HEK293 (cell line): ENCODE measurements around the gene HOXC11.
A peak's percentile ranks its signal among the peaks of the same experiment; 100 is the strongest.

Source experiments
- CTCF ChIA-PET: fragments of 350-600 bp; formaldehyde crosslinking; extraction: SDS; loops from one replicate; lab custom pipeline; 2021; ENCODE audit warnings: antibody characterized with exemption; lab: Yijun Ruan, JAX
- POLR2A ChIA-PET: fragments of 300-600 bp; formaldehyde crosslinking; extraction: SDS; loops from one replicate; lab custom pipeline; 2020; ENCODE audit warnings: antibody characterized with exemption, inconsistent platforms; lab: Yijun Ruan, JAX
- H3K27ac ChIP-seq: fragments of 200-500 bp; sonication (Bioruptor generic); 2 replicates; pipeline ENCODE4 v1.5.1; 2014; ENCODE audit warnings: low read depth, low read length, control low read depth, inconsistent platforms; ENCODE audit errors: extremely low read depth
- H3K36me3 ChIP-seq, 2 experiments: fragments of 200-500 bp in 1 of 2; sonication (Bioruptor generic) in 1 of 2; 1 replicate in 1 of 2; 2 replicates in 1 of 2; pipeline ENCODE4 v1.5.1; 2014 to 2017; ENCODE audit warnings: inconsistent platforms in 2 of 2, low read length in 2 of 2; ENCODE audit not compliant: control insufficient read depth in 2 of 2, insufficient read depth in 1 of 2
- H3K4me1 ChIP-seq: fragments of 200-500 bp; sonication (Bioruptor generic); 2 replicates; pipeline ENCODE4 v1.5.1; 2014; ENCODE audit warnings: mild to moderate bottlenecking, low read length, inconsistent platforms; ENCODE audit not compliant: control insufficient read depth, insufficient read depth
- H3K4me3 ChIP-seq: 2 replicates; pipeline ENCODE4 v1.5.1; 2011; ENCODE audit warnings: low read depth, mild to moderate bottlenecking, control low read depth, low read length, moderate library complexity
- H3K9me3 ChIP-seq: fragments of 200-500 bp; sonication (Bioruptor generic); 2 replicates; pipeline ENCODE4 v1.5.1; 2014; ENCODE audit warnings: low read depth, low read length, inconsistent platforms; ENCODE audit not compliant: control insufficient read depth, insufficient read depth
- FEZF1 ChIP-seq: fragments of 450-650 bp; formaldehyde crosslinking; IDR thresholded peaks from 2 replicates; pipeline ENCODE4 v1.5.1; 2016; ENCODE audit warnings: missing biosample characterization, missing genetic modification characterization
- GLI4 ChIP-seq: fragments of 450-650 bp; formaldehyde crosslinking; IDR thresholded peaks from 2 replicates; pipeline ENCODE4 v1.5.1; 2016; ENCODE audit warnings: missing biosample characterization, missing genetic modification characterization
- KLF16 ChIP-seq: fragments of 450-650 bp; formaldehyde crosslinking; IDR thresholded peaks from 2 replicates; pipeline ENCODE4 v1.5.1; 2017; ENCODE audit warnings: missing biosample characterization, missing genetic modification characterization
- REST ChIP-seq: fragments of 450-650 bp; formaldehyde crosslinking; IDR thresholded peaks from 2 replicates; pipeline ENCODE4 v1.5.1; 2016; ENCODE audit warnings: missing biosample characterization, missing genetic modification characterization
- ZBTB44 ChIP-seq: fragments of 450-650 bp; IDR thresholded peaks from 2 replicates; pipeline ENCODE4 v1.5.1; 2018; ENCODE audit warnings: missing biosample characterization, mild to moderate bottlenecking, missing genetic modification characterization
- ZBTB8A ChIP-seq: fragments of 450-650 bp; formaldehyde crosslinking; IDR thresholded peaks from 2 replicates; pipeline ENCODE4 v1.5.1; 2016; ENCODE audit warnings: missing biosample characterization, missing genetic modification characterization
- ZNF23 ChIP-seq: fragments of 450-650 bp; formaldehyde crosslinking; IDR thresholded peaks from 2 replicates; pipeline ENCODE4 v1.5.1; 2016; ENCODE audit warnings: missing biosample characterization, missing genetic modification characterization, borderline replicate concordance
- ZNF274 ChIP-seq, 2 experiments: fragments of 200-500 bp in 1 of 2; fragments of 450-650 bp in 1 of 2; sonication (Bioruptor generic) in 1 of 2; formaldehyde crosslinking in 1 of 2; IDR thresholded peaks; 2 replicates each; pipeline versions ENCODE4 v1.5.1 to v1.6.1; 2014 to 2016; ENCODE audit warnings: borderline replicate concordance in 1 of 2, inconsistent platforms in 1 of 2, low read length in 1 of 2, missing biosample characterization in 1 of 2, missing genetic modification characterization in 1 of 2
- ZNF324 ChIP-seq: fragments of 450-650 bp; formaldehyde crosslinking; IDR thresholded peaks from 2 replicates; pipeline ENCODE4 v1.5.1; 2016; ENCODE audit warnings: missing biosample characterization, missing genetic modification characterization
- ZNF350 ChIP-seq: fragments of 450-650 bp; formaldehyde crosslinking; IDR thresholded peaks from 2 replicates; pipeline ENCODE4 v1.5.0; 2017; ENCODE audit warnings: missing biosample characterization, mild to moderate bottlenecking, missing genetic modification characterization
- ZNF404 ChIP-seq: fragments of 450-650 bp; formaldehyde crosslinking; IDR thresholded peaks from 2 replicates; pipeline ENCODE4 v1.5.1; 2017; ENCODE audit warnings: missing biosample characterization, missing genetic modification characterization
- ZNF449 ChIP-seq: fragments of 450-650 bp; formaldehyde crosslinking; IDR thresholded peaks from 2 replicates; pipeline ENCODE4 v1.5.1; 2017; ENCODE audit warnings: missing biosample characterization, mild to moderate bottlenecking, missing genetic modification characterization, moderate library complexity
- ZNF548 ChIP-seq: fragments of 450-650 bp; formaldehyde crosslinking; IDR thresholded peaks from 2 replicates; pipeline ENCODE4 v1.5.1; 2016; ENCODE audit warnings: missing biosample characterization, missing genetic modification characterization
- ZNF596 ChIP-seq: fragments of 450-650 bp; IDR thresholded peaks from 2 replicates; pipeline ENCODE4 v1.5.0; 2018; ENCODE audit warnings: missing biosample characterization, mild to moderate bottlenecking, missing genetic modification characterization, moderate library complexity
- ZNF600 ChIP-seq: fragments of 450-650 bp; formaldehyde crosslinking; IDR thresholded peaks from 2 replicates; pipeline ENCODE4 v1.5.1; 2016; ENCODE audit warnings: missing biosample characterization, missing genetic modification characterization
- ZNF670 ChIP-seq: fragments of 450-650 bp; formaldehyde crosslinking; IDR thresholded peaks from 2 replicates; pipeline ENCODE4 v1.5.1; 2016; ENCODE audit warnings: missing biosample characterization, missing genetic modification characterization, low read depth
- ZNF837 ChIP-seq: fragments of 450-650 bp; formaldehyde crosslinking; IDR thresholded peaks from 2 replicates; pipeline ENCODE4 v1.5.1; 2016; ENCODE audit warnings: missing biosample characterization, missing genetic modification characterization
- ZNF843 ChIP-seq: fragments of 450-650 bp; formaldehyde crosslinking; IDR thresholded peaks from 2 replicates; pipeline ENCODE4 v1.5.1; 2016; ENCODE audit warnings: missing biosample characterization, missing genetic modification characterization
- ZSCAN23 ChIP-seq: fragments of 450-650 bp; formaldehyde crosslinking; IDR thresholded peaks from 2 replicates; pipeline ENCODE4 v1.5.1; 2016; ENCODE audit warnings: missing biosample characterization, missing genetic modification characterization
- TF ChIP-seq, protein P1 (sequence below): fragments of 450-650 bp; formaldehyde crosslinking; IDR thresholded peaks from 2 replicates; pipeline ENCODE4 v1.5.1; 2016; ENCODE audit warnings: missing biosample characterization, missing genetic modification characterization, borderline replicate concordance
- TF ChIP-seq, protein P2 (sequence below): fragments of 450-650 bp; formaldehyde crosslinking; IDR thresholded peaks from 2 replicates; pipeline ENCODE4 v1.5.1; 2016; ENCODE audit warnings: missing biosample characterization, missing genetic modification characterization
- TF ChIP-seq, protein P3 (sequence below): fragments of 450-650 bp; formaldehyde crosslinking; IDR thresholded peaks from 2 replicates; pipeline ENCODE4 v1.5.1; 2016; ENCODE audit warnings: missing biosample characterization, missing genetic modification characterization

The HOXC11 gene

GRCh38 chr12:53984901-53985691 is 12.2 kb downstream of the HOXC11 start, which contains the start of gene HOXC10:
Gene HOXC10, plus strand, starts transcription at chr12:53985146. Its CDS starts 114 bp downstream, at chr12:53985260.
- Histone ChIP-seq H3K4me3 (peak within 1 kb of the TSS; percentile 32), H3K27ac (peak within 1 kb of the TSS; percentile 90), H3K36me3 (no peaks in the 10 kb centered on the region), H3K4me1 (peaks cover 25% of the 10 kb centered on the region), H3K9me3 (no peaks in the 10 kb centered on the region)
- ChIA-PET POLR2A (interaction anchor here (0.5 to 2.5 kb wide), 6 partner anchors 10 to 200 kb away, joined by 3 to 16 read pairs (median 6); partner anchors contain the start of genes HOXC13 and HOXC9), CTCF (interaction anchor here (0.6 to 5.8 kb wide), 42 partner anchors 8 to 479 kb away, joined by 3 to 88 read pairs (median 5); partner anchors contain the start of genes HOXC13, HOXC8, HOXC9 and SMUG1)
- TF ChIP-seq ZNF404 (no peak), ZNF670 (no peak), ZNF324 (tag by site-specific recombination) (no peak), ZNF23 (tag by site-specific recombination) (no peak), KLF16 (no peak; the same call in 1 of the 2 replicates), ZBTB8A (tag by site-specific recombination) (0 out of 2 replicates have a peak, but pooled peaks have one; percentile 25), ZNF843 (tag by site-specific recombination) (no peak), ZNF274 (IDR thresholded peaks at IDR 0.05; ENCODE audit: low read length) (no peak), ZNF274 (tag by site-specific recombination; IDR thresholded peaks at IDR 0.05; ENCODE audit: borderline replicate concordance) (no peak), ZNF596 (tag by site-specific recombination) (no peak), ZSCAN23 (tag by site-specific recombination) (no peak), ZNF548 (tag by site-specific recombination) (no peak), ZNF350 (no peak), ZNF600 (tag by site-specific recombination) (no peak), REST (tag by site-specific recombination) (no peak), GLI4 (tag by site-specific recombination) (no peak), FEZF1 (tag by site-specific recombination) (no peak), ZNF837 (no peak), ZNF449 (tag by site-specific recombination) (no peak), ZBTB44 (tag by site-specific recombination) (no peak)
- TF ChIP-seq, protein P1, sequence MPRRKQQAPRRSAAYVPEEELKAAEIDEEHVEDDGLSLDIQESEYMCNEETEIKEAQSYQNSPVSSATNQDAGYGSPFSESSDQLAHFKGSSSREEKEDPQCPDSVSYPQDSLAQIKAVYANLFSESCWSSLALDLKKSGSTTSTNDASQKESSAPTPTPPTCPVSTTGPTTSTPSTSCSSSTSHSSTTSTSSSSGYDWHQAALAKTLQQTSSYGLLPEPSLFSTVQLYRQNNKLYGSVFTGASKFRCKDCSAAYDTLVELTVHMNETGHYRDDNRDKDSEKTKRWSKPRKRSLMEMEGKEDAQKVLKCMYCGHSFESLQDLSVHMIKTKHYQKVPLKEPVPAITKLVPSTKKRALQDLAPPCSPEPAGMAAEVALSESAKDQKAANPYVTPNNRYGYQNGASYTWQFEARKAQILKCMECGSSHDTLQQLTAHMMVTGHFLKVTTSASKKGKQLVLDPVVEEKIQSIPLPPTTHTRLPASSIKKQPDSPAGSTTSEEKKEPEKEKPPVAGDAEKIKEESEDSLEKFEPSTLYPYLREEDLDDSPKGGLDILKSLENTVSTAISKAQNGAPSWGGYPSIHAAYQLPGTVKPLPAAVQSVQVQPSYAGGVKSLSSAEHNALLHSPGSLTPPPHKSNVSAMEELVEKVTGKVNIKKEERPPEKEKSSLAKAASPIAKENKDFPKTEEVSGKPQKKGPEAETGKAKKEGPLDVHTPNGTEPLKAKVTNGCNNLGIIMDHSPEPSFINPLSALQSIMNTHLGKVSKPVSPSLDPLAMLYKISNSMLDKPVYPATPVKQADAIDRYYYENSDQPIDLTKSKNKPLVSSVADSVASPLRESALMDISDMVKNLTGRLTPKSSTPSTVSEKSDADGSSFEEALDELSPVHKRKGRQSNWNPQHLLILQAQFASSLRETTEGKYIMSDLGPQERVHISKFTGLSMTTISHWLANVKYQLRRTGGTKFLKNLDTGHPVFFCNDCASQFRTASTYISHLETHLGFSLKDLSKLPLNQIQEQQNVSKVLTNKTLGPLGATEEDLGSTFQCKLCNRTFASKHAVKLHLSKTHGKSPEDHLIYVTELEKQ = 0 out of 2 replicates have a peak, but pooled peaks have one; percentile 50
- TF ChIP-seq, protein P2, sequence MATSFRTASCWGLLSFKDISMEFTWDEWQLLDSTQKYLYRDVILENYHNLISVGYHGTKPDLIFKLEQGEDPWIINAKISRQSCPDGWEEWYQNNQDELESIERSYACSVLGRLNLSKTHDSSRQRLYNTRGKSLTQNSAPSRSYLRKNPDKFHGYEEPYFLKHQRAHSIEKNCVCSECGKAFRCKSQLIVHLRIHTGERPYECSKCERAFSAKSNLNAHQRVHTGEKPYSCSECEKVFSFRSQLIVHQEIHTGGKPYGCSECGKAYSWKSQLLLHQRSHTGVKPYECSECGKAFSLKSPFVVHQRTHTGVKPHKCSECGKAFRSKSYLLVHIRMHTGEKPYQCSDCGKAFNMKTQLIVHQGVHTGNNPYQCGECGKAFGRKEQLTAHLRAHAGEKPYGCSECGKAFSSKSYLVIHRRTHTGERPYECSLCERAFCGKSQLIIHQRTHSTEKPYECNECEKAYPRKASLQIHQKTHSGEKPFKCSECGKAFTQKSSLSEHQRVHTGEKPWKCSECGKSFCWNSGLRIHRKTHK = no peak
- TF ChIP-seq, protein P3, sequence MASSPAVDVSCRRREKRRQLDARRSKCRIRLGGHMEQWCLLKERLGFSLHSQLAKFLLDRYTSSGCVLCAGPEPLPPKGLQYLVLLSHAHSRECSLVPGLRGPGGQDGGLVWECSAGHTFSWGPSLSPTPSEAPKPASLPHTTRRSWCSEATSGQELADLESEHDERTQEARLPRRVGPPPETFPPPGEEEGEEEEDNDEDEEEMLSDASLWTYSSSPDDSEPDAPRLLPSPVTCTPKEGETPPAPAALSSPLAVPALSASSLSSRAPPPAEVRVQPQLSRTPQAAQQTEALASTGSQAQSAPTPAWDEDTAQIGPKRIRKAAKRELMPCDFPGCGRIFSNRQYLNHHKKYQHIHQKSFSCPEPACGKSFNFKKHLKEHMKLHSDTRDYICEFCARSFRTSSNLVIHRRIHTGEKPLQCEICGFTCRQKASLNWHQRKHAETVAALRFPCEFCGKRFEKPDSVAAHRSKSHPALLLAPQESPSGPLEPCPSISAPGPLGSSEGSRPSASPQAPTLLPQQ (tag by site-specific recombination) = 0 out of 2 replicates have a peak, but pooled peaks have one; percentile 36
